ENCODE data around the gene TSC22D3. TPM values are rescaled to one million over a fixed set of nuclear protein-coding genes. Genes with fewer than 3 reads are reported as not detected.

The TSC22D3 gene
- total RNA-seq, 2 donors from 2014 or later = 41.1 to 80.3 TPM

- DNase-seq (ENCODE audit: low spot score in 2 of 2) = no peak
- Mint-ChIP-seq H3K27ac (peak overlapping the region; percentile 88 to 99), H3K36me3 (no peaks in the 10 kb centered on the region), H3K9me3 (no peaks in the 10 kb centered on the region)
- peak; percentile 17 to 27 for ATAC-seq
These were observed 34.2 kb downstream of the TSC22D3 start for GRCh38 chrX:107741404-107741790.

GRCh38 chrX:107739541-107739940 lies 36.0 kb downstream of the TSC22D3 start:
- Mint-ChIP-seq H3K36me3 (no peaks in the 10 kb centered on the region), H3K27ac (no peak overlapping the region), H3K9me3 (no peaks in the 10 kb centered on the region)
- DNase-seq (ENCODE audit: low spot score in 2 of 2) (no peak), ATAC-seq (no peak)

GRCh38 chrX:107738768-107739167 lies 36.8 kb downstream of the TSC22D3 start:
- Mint-ChIP-seq H3K27ac (no peak overlapping the region), H3K36me3 (no peaks in the 10 kb centered on the region), H3K9me3 (no peaks in the 10 kb centered on the region)
- DNase-seq (ENCODE audit: low spot score in 2 of 2) = no peak
- no peak for ATAC-seq

- no peaks in the 10 kb centered on the region for H3K9me3 Mint-ChIP-seq
- H3K36me3 Mint-ChIP-seq = no peaks in the 10 kb centered on the region
- DNase-seq (ENCODE audit: low spot score in 2 of 2) = no peak
- ATAC-seq = no peak
- H3K27ac Mint-ChIP-seq = no peak overlapping the region
These were observed 37.3 kb downstream of the TSC22D3 start for GRCh38 chrX:107738272-107738671.

- ATAC-seq (no peak), DNase-seq (ENCODE audit: low spot score in 2 of 2) (no peak)
- Mint-ChIP-seq H3K27ac (no peak overlapping the region), H3K9me3 (no peaks in the 10 kb centered on the region), H3K36me3 (no peaks in the 10 kb centered on the region)
These were observed 38.6 kb downstream of the TSC22D3 start for GRCh38 chrX:107736781-107737531.

GRCh38 chrX:107734646-107735045 lies 40.9 kb downstream of the TSC22D3 start:
- H3K36me3 Mint-ChIP-seq = no peaks in the 10 kb centered on the region

GRCh38 chrX:107733686-107734085 lies 41.9 kb downstream of the TSC22D3 start:
- DNase-seq (ENCODE audit: low spot score in 2 of 2) (no peak), ATAC-seq (no peak)
- no peak overlapping the region for H3K27ac Mint-ChIP-seq
- H3K36me3 Mint-ChIP-seq = no peaks in the 10 kb centered on the region
- H3K9me3 Mint-ChIP-seq = no peaks in the 10 kb centered on the region

More at GRCh38 chrX:107734646-107735045, 40.9 kb downstream of the TSC22D3 start:
- Mint-ChIP-seq H3K27ac (no peak overlapping the region), H3K9me3 (no peaks in the 10 kb centered on the region)
- no peak for ATAC-seq
- no peak for DNase-seq (ENCODE audit: low spot score in 2 of 2)

- Mint-ChIP-seq H3K9me3 (no peaks in the 10 kb centered on the region), H3K36me3 (no peaks in the 10 kb centered on the region), H3K27ac (no peak overlapping the region)
- DNase-seq (ENCODE audit: low spot score in 2 of 2) = no peak
- no peak for ATAC-seq
These were observed 43.6 kb downstream of the TSC22D3 start for GRCh38 chrX:107731831-107732502.

GRCh38 chrX:107730991-107731766 lies 44.4 kb downstream of the TSC22D3 start:
- ATAC-seq = no peak
- Mint-ChIP-seq H3K9me3 (no peaks in the 10 kb centered on the region), H3K27ac (no peak overlapping the region), H3K36me3 (no peaks in the 10 kb centered on the region)
- no peak for DNase-seq (ENCODE audit: low spot score in 2 of 2)

- H3K9me3 Mint-ChIP-seq = no peaks in the 10 kb centered on the region
- no peak for ATAC-seq
- DNase-seq (ENCODE audit: low spot score in 2 of 2) = no peak
- no peaks in the 10 kb centered on the region for H3K36me3 Mint-ChIP-seq
- no peak overlapping the region for H3K27ac Mint-ChIP-seq
These were observed 45.3 kb downstream of the TSC22D3 start for GRCh38 chrX:107730298-107730655.

GRCh38 chrX:107729558-107730297 lies 45.9 kb downstream of the TSC22D3 start:
- Mint-ChIP-seq H3K27ac (no peak overlapping the region), H3K36me3 (no peaks in the 10 kb centered on the region), H3K9me3 (no peaks in the 10 kb centered on the region)
- no peak for DNase-seq (ENCODE audit: low spot score in 2 of 2)
- peak; percentile 18 to 63 for ATAC-seq

- DNase-seq (ENCODE audit: low spot score in 2 of 2) = no peak
- Mint-ChIP-seq H3K27ac (no peak overlapping the region), H3K9me3 (no peaks in the 10 kb centered on the region), H3K36me3 (no peaks in the 10 kb centered on the region)
- no peak for ATAC-seq
These were observed 47.1 kb downstream of the TSC22D3 start for GRCh38 chrX:107728371-107729099.

- DNase-seq (ENCODE audit: low spot score in 2 of 2) (no peak), ATAC-seq (no peak)
- Mint-ChIP-seq H3K36me3 (no peaks in the 10 kb centered on the region), H3K9me3 (no peaks in the 10 kb centered on the region), H3K27ac (no peak overlapping the region)
These were observed 48.6 kb downstream of the TSC22D3 start for GRCh38 chrX:107726816-107727534.

GRCh38 chrX:107725761-107726555 lies 49.6 kb downstream of the TSC22D3 start:
- ATAC-seq (no peak), DNase-seq (ENCODE audit: low spot score in 2 of 2) (no peak)
- no peaks in the 10 kb centered on the region for H3K9me3 Mint-ChIP-seq
- no peaks in the 10 kb centered on the region for H3K36me3 Mint-ChIP-seq
- no peak overlapping the region for H3K27ac Mint-ChIP-seq

- Mint-ChIP-seq H3K27ac (no peak overlapping the region), H3K9me3 (no peaks in the 10 kb centered on the region), H3K36me3 (no peaks in the 10 kb centered on the region)
- no peak for ATAC-seq
- no peak for DNase-seq (ENCODE audit: low spot score in 2 of 2)
These were observed 50.9 kb downstream of the TSC22D3 start for GRCh38 chrX:107724653-107725052.
